ENCODE measurements around the gene MMP24OS.

MMP24OS gene

DNA sequence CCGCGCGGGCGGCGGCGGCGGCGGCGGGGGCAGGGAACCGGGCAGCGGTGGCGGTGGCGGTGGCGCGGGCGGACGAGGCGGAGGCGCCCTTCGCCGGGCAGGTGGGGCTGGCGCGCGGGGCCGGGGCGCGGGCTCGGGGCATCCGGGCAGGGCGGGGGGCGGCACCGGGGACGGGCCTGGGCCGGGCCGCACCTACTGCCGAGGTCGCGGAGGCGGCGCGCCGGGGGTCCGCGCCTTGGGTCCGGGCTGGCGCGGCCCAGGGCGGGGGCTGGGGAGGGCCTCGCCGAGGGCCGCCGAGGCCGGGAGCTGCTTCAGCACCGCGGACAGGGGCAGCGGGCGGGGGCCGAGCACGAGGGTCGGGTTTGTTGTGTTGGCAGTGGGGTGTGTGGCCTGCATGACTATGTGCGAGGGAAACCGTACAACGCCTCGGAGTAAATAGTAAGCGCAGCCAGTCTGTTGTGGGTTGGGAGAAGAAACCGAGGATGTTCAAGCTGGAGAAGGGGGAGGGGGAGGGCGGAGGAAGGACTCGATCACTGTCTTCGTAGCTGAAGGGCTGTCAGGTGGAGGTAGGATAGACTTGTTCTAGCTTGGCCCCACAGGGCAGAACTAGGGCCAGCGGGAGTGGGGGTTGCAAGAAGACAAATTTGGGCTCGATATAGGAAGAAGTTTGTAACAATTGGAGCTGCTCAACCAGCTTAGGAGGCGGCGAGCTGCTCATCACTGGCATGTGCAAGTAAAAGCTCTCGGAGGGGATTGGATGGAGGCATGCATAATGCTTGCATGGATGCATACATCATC is 50.8 kb downstream of the MMP24OS start:
- DNase-seq (ENCODE audit: low read depth): peak; percentile 16
- no peak overlapping the region for H3K4me3 ChIP-seq (ENCODE audit: low read depth, low read length)
- TF ChIP-seq, protein P1, sequence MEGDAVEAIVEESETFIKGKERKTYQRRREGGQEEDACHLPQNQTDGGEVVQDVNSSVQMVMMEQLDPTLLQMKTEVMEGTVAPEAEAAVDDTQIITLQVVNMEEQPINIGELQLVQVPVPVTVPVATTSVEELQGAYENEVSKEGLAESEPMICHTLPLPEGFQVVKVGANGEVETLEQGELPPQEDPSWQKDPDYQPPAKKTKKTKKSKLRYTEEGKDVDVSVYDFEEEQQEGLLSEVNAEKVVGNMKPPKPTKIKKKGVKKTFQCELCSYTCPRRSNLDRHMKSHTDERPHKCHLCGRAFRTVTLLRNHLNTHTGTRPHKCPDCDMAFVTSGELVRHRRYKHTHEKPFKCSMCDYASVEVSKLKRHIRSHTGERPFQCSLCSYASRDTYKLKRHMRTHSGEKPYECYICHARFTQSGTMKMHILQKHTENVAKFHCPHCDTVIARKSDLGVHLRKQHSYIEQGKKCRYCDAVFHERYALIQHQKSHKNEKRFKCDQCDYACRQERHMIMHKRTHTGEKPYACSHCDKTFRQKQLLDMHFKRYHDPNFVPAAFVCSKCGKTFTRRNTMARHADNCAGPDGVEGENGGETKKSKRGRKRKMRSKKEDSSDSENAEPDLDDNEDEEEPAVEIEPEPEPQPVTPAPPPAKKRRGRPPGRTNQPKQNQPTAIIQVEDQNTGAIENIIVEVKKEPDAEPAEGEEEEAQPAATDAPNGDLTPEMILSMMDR (IDR thresholded peaks at IDR 0.05; ENCODE audit: insufficient read depth, low read depth, low read length, missing control alignments): no peak
